GM21447 (cell line): ENCODE results near the gene FEZF2.

Experiments used
- ATAC-seq: cut with Tn5 transposase; IDR thresholded peaks from one replicate; pipeline ENCODE4 v1.9.1; 2021; ENCODE audit not compliant: unreplicated experiment

FEZF2 gene

GRCh38 chr3:62373215-62373614 is at the start of gene FEZF2:
FEZF2 (minus strand) TSS chr3:62373550; CDS start chr3:62372868, 682 bp downstream.
- ATAC-seq: no peak

GRCh38 chr3:62421207-62421606 is 47.9 kb upstream of the FEZF2 start:
- no peak for ATAC-seq

GRCh38 chr3:62416144-62416543 is 42.8 kb upstream of the FEZF2 start:
- ATAC-seq: no peak

- no peak for ATAC-seq
Measured at GRCh38 chr3:62415312-62415801, 42.0 kb upstream of the FEZF2 start.

GRCh38 chr3:62414786-62415185 is 41.4 kb upstream of the FEZF2 start:
- ATAC-seq: no peak

- no peak for ATAC-seq
Measured at GRCh38 chr3:62413687-62414086, 40.3 kb upstream of the FEZF2 start.

GRCh38 chr3:62406945-62407344 is 33.6 kb upstream of the FEZF2 start:
- ATAC-seq: no peak

GRCh38 chr3:62405566-62405965 is 32.2 kb upstream of the FEZF2 start:
- no peak for ATAC-seq

GRCh38 chr3:62405135-62405534 is 31.8 kb upstream of the FEZF2 start:
- no peak for ATAC-seq

GRCh38 chr3:62404321-62404720 is 31.0 kb upstream of the FEZF2 start:
- ATAC-seq: no peak

- no peak for ATAC-seq
Measured at GRCh38 chr3:62403765-62404164, 30.4 kb upstream of the FEZF2 start.

GRCh38 chr3:62392626-62393292 is 19.4 kb upstream of the FEZF2 start:
- no peak for ATAC-seq

GRCh38 chr3:62387251-62387650 is 13.9 kb upstream of the FEZF2 start:
- ATAC-seq: no peak

- ATAC-seq: no peak
Measured at GRCh38 chr3:62379321-62379798, 6.0 kb upstream of the FEZF2 start.

- ATAC-seq: no peak
Measured at GRCh38 chr3:62378921-62379320, 5.6 kb upstream of the FEZF2 start.

GRCh38 chr3:62378311-62378789 is 5.0 kb upstream of the FEZF2 start:
- no peak for ATAC-seq

- ATAC-seq: no peak
Measured at GRCh38 chr3:62376906-62377877, 3.8 kb upstream of the FEZF2 start.

- no peak for ATAC-seq
Measured at GRCh38 chr3:62376454-62376720, 3.0 kb upstream of the FEZF2 start.

- no peak for ATAC-seq
Measured at GRCh38 chr3:62375655-62376453, 2.5 kb upstream of the FEZF2 start.

- no peak for ATAC-seq
Measured at GRCh38 chr3:62374341-62375218, 1.2 kb upstream of the FEZF2 start.
